ENCODE results near the gene STK32C.

- TF ChIP-seq POLR2A (IDR thresholded peaks at IDR 0.05) (no peak), EP300 (IDR thresholded peaks at IDR 0.05) (no peak)
- TF ChIP-seq, protein P1, sequence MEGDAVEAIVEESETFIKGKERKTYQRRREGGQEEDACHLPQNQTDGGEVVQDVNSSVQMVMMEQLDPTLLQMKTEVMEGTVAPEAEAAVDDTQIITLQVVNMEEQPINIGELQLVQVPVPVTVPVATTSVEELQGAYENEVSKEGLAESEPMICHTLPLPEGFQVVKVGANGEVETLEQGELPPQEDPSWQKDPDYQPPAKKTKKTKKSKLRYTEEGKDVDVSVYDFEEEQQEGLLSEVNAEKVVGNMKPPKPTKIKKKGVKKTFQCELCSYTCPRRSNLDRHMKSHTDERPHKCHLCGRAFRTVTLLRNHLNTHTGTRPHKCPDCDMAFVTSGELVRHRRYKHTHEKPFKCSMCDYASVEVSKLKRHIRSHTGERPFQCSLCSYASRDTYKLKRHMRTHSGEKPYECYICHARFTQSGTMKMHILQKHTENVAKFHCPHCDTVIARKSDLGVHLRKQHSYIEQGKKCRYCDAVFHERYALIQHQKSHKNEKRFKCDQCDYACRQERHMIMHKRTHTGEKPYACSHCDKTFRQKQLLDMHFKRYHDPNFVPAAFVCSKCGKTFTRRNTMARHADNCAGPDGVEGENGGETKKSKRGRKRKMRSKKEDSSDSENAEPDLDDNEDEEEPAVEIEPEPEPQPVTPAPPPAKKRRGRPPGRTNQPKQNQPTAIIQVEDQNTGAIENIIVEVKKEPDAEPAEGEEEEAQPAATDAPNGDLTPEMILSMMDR (IDR thresholded peaks at IDR 0.05), result no peak
These were observed 43.2 kb upstream of the STK32C start for GRCh38 chr10:132350946-132351345.

Measured in upper lobe of left lung (tissue), 4 donors.